Motor neuron (in vitro differentiated cells): Measurements from ENCODE around the gene CDNF. TPM values are rescaled to one million over a fixed set of nuclear protein-coding genes. Genes with fewer than 3 reads are reported as not detected.
"Not testable (repeated sequence)": the region's sequence is repeated elsewhere in the genome, so short reads cannot be mapped to it uniquely, and the experiment has no call there.

ENCODE experiments used
- ATAC-seq, 8 experiments: fragments of 200-7000 bp; cut with Tn5 transposase; replicated peaks in 6 of 8; 2 replicates each; pipeline ENCODE4 v1.8.0; 2021; ENCODE audit warnings: mild to moderate bottlenecking in 8 of 8, moderate library complexity in 8 of 8
- H3K27ac ChIP-seq, 2 donors: fragments of 250-450 bp; sonication (Bioruptor Pico); 2 replicates each; pipeline ENCODE4 v1.9.0; 2021; ENCODE audit warnings: antibody characterized with exemption in 2 of 2, mild to moderate bottlenecking in 2 of 2, moderate library complexity in 1 of 2
- H3K4me1 ChIP-seq, 2 donors: fragments of 250-450 bp; sonication (Bioruptor Pico); replicated peaks in 1 of 2; 2 replicates each; pipeline ENCODE4 v1.6.1; 2021; ENCODE audit warnings: antibody characterized with exemption in 2 of 2, mild to moderate bottlenecking in 2 of 2, moderate library complexity in 1 of 2
- H3K4me3 ChIP-seq, 5 donors: fragments of 250-450 bp; sonication (Bioruptor Pico); 2 replicates each; pipeline ENCODE4 v1.9.0; 2021; ENCODE audit warnings: antibody characterized with exemption in 5 of 5, mild to moderate bottlenecking in 5 of 5, moderate library complexity in 4 of 5
- WGBS, 10 experiments: fragments of 450-650 bp; shearing (Covaris generic); methylation state at CpG; one replicate each; pipeline ENCODE4 v1.0.0; 2022; 5-methylcytosine and 5-hydroxymethylcytosine counted together
- in situ Hi-C, 9 experiments: fragments of 400-800 bp; cut with MboI; loops; one replicate each; pipeline ENCODE4 v1.15.0; 2021; ENCODE audit warnings: low sequenced_read_pairs in 9 of 9, low pct_unique_long_range_greater_than_20kb in 2 of 9; ENCODE audit not compliant: unreplicated experiment in 9 of 9
- total RNA-seq, 8 experiments: library from RNA; unstranded; fragments of 300-600 nt; gene quantifications; 2 replicates each; pipeline versions ENCODE4 v1.2.3 to v1.2.4, GENCODE V29; 2022

CDNF gene
- total RNA-seq, 8 experiments from 2014 or later: 0.81 to 3.6 (median 1.1) TPM

GRCh38 chr10:14833106-14833505 is 4.7 kb downstream of the CDNF start:
- Histone ChIP-seq H3K4me1 (peaks cover 6 to 12% of the 10 kb centered on the region in 2 donors), H3K27ac (no peak overlapping the region), H3K4me3 (no peak overlapping the region)
- WGBS, 10 experiments: 74 to 100% (median 82%) methylated on average over 1 to 3 of the region's 3 CpGs; no CpG with 5 or more reads in 2 of the 10 experiments
- in situ Hi-C loops: loop anchor here in 2 of 9 experiments (25.0 kb wide), 2 partner anchors 296 to 321 kb away; no protein-coding TSS in a partner anchor
- no peak for ATAC-seq

GRCh38 chr10:14826076-14826829 is 11.6 kb downstream of the CDNF start:
- no peak overlapping the region for H3K27ac ChIP-seq
- H3K4me1 ChIP-seq: no peaks in the 10 kb centered on the region
- in situ Hi-C loops: loop anchor here in 3 of 9 experiments (10.0 to 25.0 kb wide), 3 partner anchors 289 to 314 kb away; no protein-coding TSS in a partner anchor
- no peak overlapping the region for H3K4me3 ChIP-seq
- 13 to 100% (median 41%) methylated on average over 1 of the region's 1 CpG; no CpG with 5 or more reads in 2 of the 10 experiments for WGBS, 10 experiments
- ATAC-seq: no peak

- Histone ChIP-seq H3K4me1 (no peaks in the 10 kb centered on the region), H3K27ac (no peak overlapping the region), H3K4me3 (no peak overlapping the region)
- in situ Hi-C loops: loop anchor here in 4 of 9 experiments (10.0 to 25.0 kb wide), 3 partner anchors 287 to 312 kb away; no protein-coding TSS in a partner anchor
- no peak for ATAC-seq
- 65 to 100% (median 84%) methylated on average over 1 to 3 of the region's 3 CpGs; no CpG with 5 or more reads in 1 of the 10 experiments for WGBS, 10 experiments
Observed at GRCh38 chr10:14823966-14824365, 13.9 kb downstream of the CDNF start.

GRCh38 chr10:14822879-14823755 is 14.7 kb downstream of the CDNF start:
- in situ Hi-C loops: loop anchor here in 4 of 9 experiments (10.0 to 25.0 kb wide), 3 partner anchors 286 to 311 kb away; no protein-coding TSS in a partner anchor
- no peaks in the 10 kb centered on the region for H3K4me1 ChIP-seq
- no peak overlapping the region for H3K4me3 ChIP-seq
- no peak overlapping the region for H3K27ac ChIP-seq
- peak in 4 of 8 experiments; percentile 41 to 63 (median 56) for ATAC-seq
- WGBS, 10 experiments: 0 to 41% (median 14%) methylated on average over 2 to 3 of the region's 3 CpGs; no CpG with 5 or more reads in 2 of the 10 experiments

- Histone ChIP-seq H3K4me1 (no peaks in the 10 kb centered on the region), H3K27ac (no peak overlapping the region), H3K4me3 (no peak overlapping the region)
- in situ Hi-C loops: loop anchor here in 4 of 9 experiments (10.0 to 25.0 kb wide), 3 partner anchors 285 to 310 kb away; no protein-coding TSS in a partner anchor
- no peak for ATAC-seq
- WGBS, 10 experiments: 74 to 100% (median 85%) methylated on average over 1 to 6 of the region's 6 CpGs
Observed at GRCh38 chr10:14821635-14822375, 16.0 kb downstream of the CDNF start.

GRCh38 chr10:14820775-14821154 is 17.1 kb downstream of the CDNF start:
- in situ Hi-C loops: loop anchor here in 4 of 9 experiments (10.0 to 25.0 kb wide), 3 partner anchors 283 to 308 kb away; no protein-coding TSS in a partner anchor
- no peak overlapping the region for H3K4me3 ChIP-seq
- H3K27ac ChIP-seq: no peak overlapping the region
- H3K4me1 ChIP-seq: no peaks in the 10 kb centered on the region
- 92 to 100% (median 100%) methylated on average over 1 to 4 of the region's 5 CpGs; no CpG with 5 or more reads in 4 of the 10 experiments for WGBS, 10 experiments
- no peak for ATAC-seq

GRCh38 chr10:14820010-14820774 is 17.6 kb downstream of the CDNF start:
- Histone ChIP-seq H3K4me1 (no peaks in the 10 kb centered on the region), H3K27ac (no peak overlapping the region), H3K4me3 (no peak overlapping the region)
- in situ Hi-C loops: loop anchor here in 4 of 9 experiments (10.0 to 25.0 kb wide), 3 partner anchors 283 to 308 kb away; no protein-coding TSS in a partner anchor
- WGBS, 10 experiments: 53 to 100% (median 67%) methylated on average over 1 to 7 of the region's 10 CpGs; no CpG with 5 or more reads in 2 of the 10 experiments
- ATAC-seq: peak in 5 of 8 experiments; percentile 41 to 97 (median 61)

- ATAC-seq, H3K4me1 ChIP-seq, H3K4me3 ChIP-seq, H3K27ac ChIP-seq: not testable (repeated sequence)
- in situ Hi-C loops: loop anchor here in 3 of 9 experiments (25.0 kb wide), 2 partner anchors 279 to 304 kb away; no protein-coding TSS in a partner anchor
- WGBS, 10 experiments: 80 to 100% (median 100%) methylated on average over 1 to 2 of the region's 7 CpGs; no CpG with 5 or more reads in 2 of the 10 experiments
Observed at GRCh38 chr10:14816717-14817116, 21.1 kb downstream of the CDNF start.

GRCh38 chr10:14815681-14816080 is 22.2 kb downstream of the CDNF start:
- WGBS, 10 experiments: 17 to 100% (median 83%) methylated on average over 1 to 5 of the region's 6 CpGs; no CpG with 5 or more reads in 1 of the 10 experiments
- ATAC-seq: no peak
- in situ Hi-C loops: loop anchor here in 3 of 9 experiments (25.0 kb wide), 2 partner anchors 278 to 303 kb away; no protein-coding TSS in a partner anchor
- no peak overlapping the region for H3K4me3 ChIP-seq
- H3K4me1 ChIP-seq: no peaks in the 10 kb centered on the region
- H3K27ac ChIP-seq: no peak overlapping the region

GRCh38 chr10:14812271-14812670 is 25.6 kb downstream of the CDNF start:
- Histone ChIP-seq H3K4me3 (no peak overlapping the region), H3K27ac (no peak overlapping the region), H3K4me1 (no peaks in the 10 kb centered on the region)
- in situ Hi-C loops: loop anchor here in 3 of 9 experiments (25.0 kb wide), 2 partner anchors 275 to 300 kb away; no protein-coding TSS in a partner anchor
- no peak for ATAC-seq
- 71 to 100% (median 89%) methylated on average over 1 to 3 of the region's 3 CpGs; no CpG with 5 or more reads in 2 of the 10 experiments for WGBS, 10 experiments
